Endothelial cell of umbilical vein (primary cell): ENCODE data around the gene MBD3L1.

ENCODE experiments used
- POLR2A ChIP-seq: IDR thresholded peaks from 2 replicates; pipeline ENCODE4 v1.6.1; 2012; ENCODE audit warnings: low read depth, mild to moderate bottlenecking, control low read depth, low read length
- TF ChIP-seq, protein P1 (sequence below), 2 donors: IDR thresholded peaks; 1 replicate in 1 of 2; 2 replicates in 1 of 2; pipeline ENCODE4 v1.5.1; 2011; ENCODE audit warnings: low read length in 2 of 2, mild to moderate bottlenecking in 2 of 2, moderate library complexity in 2 of 2, control low read depth in 1 of 2, inconsistent platforms in 1 of 2, low read depth in 1 of 2; ENCODE audit not compliant: insufficient read depth in 1 of 2; ENCODE audit errors: extremely low read depth in 1 of 2

DNA sequence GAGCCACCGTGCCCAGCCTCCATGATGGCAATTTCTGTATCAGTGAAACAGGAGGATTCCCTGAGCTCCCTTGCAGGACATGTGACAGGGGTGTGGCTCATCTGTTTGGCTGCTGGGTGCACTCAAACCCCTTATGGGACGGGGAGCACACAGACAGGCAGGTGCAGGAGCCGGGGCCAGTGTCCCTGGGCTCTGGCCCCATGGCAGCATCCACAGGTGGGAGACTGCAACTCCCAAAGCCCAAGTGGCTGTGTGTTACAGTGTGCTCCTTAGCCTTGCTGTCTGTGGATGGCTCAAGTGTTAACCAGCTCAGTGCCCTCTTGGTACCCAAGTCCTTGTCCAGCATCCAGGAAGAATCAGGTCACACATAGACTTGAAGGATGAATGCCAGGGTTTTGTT, 14.6 kb downstream of the MBD3L1 start:
- TF ChIP-seq, protein P1, sequence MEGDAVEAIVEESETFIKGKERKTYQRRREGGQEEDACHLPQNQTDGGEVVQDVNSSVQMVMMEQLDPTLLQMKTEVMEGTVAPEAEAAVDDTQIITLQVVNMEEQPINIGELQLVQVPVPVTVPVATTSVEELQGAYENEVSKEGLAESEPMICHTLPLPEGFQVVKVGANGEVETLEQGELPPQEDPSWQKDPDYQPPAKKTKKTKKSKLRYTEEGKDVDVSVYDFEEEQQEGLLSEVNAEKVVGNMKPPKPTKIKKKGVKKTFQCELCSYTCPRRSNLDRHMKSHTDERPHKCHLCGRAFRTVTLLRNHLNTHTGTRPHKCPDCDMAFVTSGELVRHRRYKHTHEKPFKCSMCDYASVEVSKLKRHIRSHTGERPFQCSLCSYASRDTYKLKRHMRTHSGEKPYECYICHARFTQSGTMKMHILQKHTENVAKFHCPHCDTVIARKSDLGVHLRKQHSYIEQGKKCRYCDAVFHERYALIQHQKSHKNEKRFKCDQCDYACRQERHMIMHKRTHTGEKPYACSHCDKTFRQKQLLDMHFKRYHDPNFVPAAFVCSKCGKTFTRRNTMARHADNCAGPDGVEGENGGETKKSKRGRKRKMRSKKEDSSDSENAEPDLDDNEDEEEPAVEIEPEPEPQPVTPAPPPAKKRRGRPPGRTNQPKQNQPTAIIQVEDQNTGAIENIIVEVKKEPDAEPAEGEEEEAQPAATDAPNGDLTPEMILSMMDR (IDR thresholded peaks at IDR 0.05; ENCODE audit: extremely low read depth in 1 of 2, insufficient read depth in 1 of 2, low read depth in 1 of 2, low read length in 2 of 2): no peak
- TF ChIP-seq POLR2A: no peak
